IMR-90 (cell line): ENCODE measurements around the gene KCNQ1. TPM values are rescaled to one million over a fixed set of nuclear protein-coding genes. Genes with fewer than 3 reads are reported as not detected.

ENCODE experiments used
- ATAC-seq: fragments of 200-7000 bp; cut with Tn5 transposase; 2 replicates; pipeline ENCODE4 v1.9.1; 2020; ENCODE audit warnings: low read depth, mild to moderate bottlenecking, moderate library complexity
- BruUV-seq: library from RNA; stranded (reverse); fragments of 400-500 nt; replicated peaks from 2 replicates; lab custom pipeline; 2021; lab: Mats Ljungman, UMichigan
- CTCF ChIA-PET: fragments of 300-600 bp; formaldehyde crosslinking; extraction: SDS; loops from one replicate; lab custom pipeline; 2021; ENCODE audit warnings: antibody characterized with exemption; lab: Yijun Ruan, JAX
- POLR2A ChIA-PET: fragments of 300-600 bp; sonication (Branson Sonifier 250); formaldehyde crosslinking; loops from one replicate; lab custom pipeline; 2022; ENCODE audit warnings: antibody characterized with exemption; ENCODE audit not compliant: unreplicated experiment; lab: Charles Lee
- DNase-seq: peaks from one replicate; pipeline ENCODE4 v3.0.0; 2013
- H2AFZ ChIP-seq: replicated peaks from 2 replicates; pipeline ENCODE3; 2013; ENCODE audit warnings: low read length, mild to moderate bottlenecking; ENCODE audit not compliant: poor library complexity
- H2AK5ac ChIP-seq: 2 replicates; pipeline ENCODE4 v1.6.1; 2013; ENCODE audit warnings: low read depth, low read length, inconsistent platforms
- H2AK9ac ChIP-seq: replicated peaks from 2 replicates; pipeline ENCODE3; 2013; ENCODE audit warnings: mild to moderate bottlenecking, low read depth, low read length, moderate library complexity; ENCODE audit not compliant: poor library complexity
- H2BK120ac ChIP-seq: 2 replicates; pipeline ENCODE4 v1.6.1; 2013; ENCODE audit warnings: low read depth, low read length, inconsistent platforms
- H2BK15ac ChIP-seq: 3 replicates; pipeline ENCODE4 v1.6.1; 2013; ENCODE audit warnings: low read depth, low read length, inconsistent platforms
- H2BK20ac ChIP-seq: 2 replicates; pipeline ENCODE4 v1.6.1; 2013; ENCODE audit warnings: low read depth, mild to moderate bottlenecking, inconsistent platforms, low read length, moderate library complexity
- H2BK5ac ChIP-seq: 2 replicates; pipeline ENCODE4 v1.6.1; 2013; ENCODE audit warnings: mild to moderate bottlenecking, low read depth, low read length, inconsistent platforms; ENCODE audit not compliant: poor library complexity, severe bottlenecking
- H3K14ac ChIP-seq: replicated peaks from 2 replicates; pipeline ENCODE4 v1.6.1; 2013; ENCODE audit warnings: low read depth, low read length, inconsistent platforms
- H3K18ac ChIP-seq: 2 replicates; pipeline ENCODE4 v1.6.1; 2013; ENCODE audit warnings: low read depth, low read length, control low read depth
- H3K23ac ChIP-seq: 2 replicates; pipeline ENCODE4 v1.6.1; 2013; ENCODE audit warnings: low read depth, low read length, inconsistent platforms
- H3K27ac ChIP-seq: 2 replicates; pipeline ENCODE4 v1.5.1; 2013; ENCODE audit warnings: mild to moderate bottlenecking, control low read depth, low read length; ENCODE audit not compliant: insufficient read depth
- H3K27me3 ChIP-seq: 2 replicates; pipeline ENCODE4 v1.6.1; 2013; ENCODE audit warnings: low read length; ENCODE audit not compliant: control insufficient read depth, insufficient read depth
- H3K36me3 ChIP-seq: 2 replicates; pipeline ENCODE4 v1.6.1; 2013; ENCODE audit warnings: low read length, mixed read lengths; ENCODE audit not compliant: control insufficient read depth, insufficient read depth
- H3K4ac ChIP-seq: 2 replicates; pipeline ENCODE4 v1.6.1; 2013; ENCODE audit warnings: low read depth, low read length, inconsistent platforms
- H3K4me1 ChIP-seq: 2 replicates; pipeline ENCODE4 v1.6.1; 2013; ENCODE audit warnings: low read length, mixed read lengths; ENCODE audit not compliant: control insufficient read depth, insufficient read depth
- H3K4me2 ChIP-seq: 2 replicates; pipeline ENCODE4 v1.6.1; 2013; ENCODE audit warnings: low read depth, mild to moderate bottlenecking, control low read depth, low read length, moderate library complexity
- H3K4me3 ChIP-seq: 2 replicates; pipeline ENCODE4 v1.5.1; 2013; ENCODE audit warnings: low read depth, mild to moderate bottlenecking, control low read depth, low read length, moderate library complexity; ENCODE audit not compliant: insufficient read depth
- H3K56ac ChIP-seq: 2 replicates; pipeline ENCODE4 v1.6.1; 2013; ENCODE audit warnings: low read length, inconsistent platforms; ENCODE audit not compliant: insufficient read depth; ENCODE audit errors: extremely low read depth
- H3K79me1 ChIP-seq, 2 experiments: 2 replicates each; pipeline ENCODE4 v1.6.1; 2013; ENCODE audit warnings: low read length in 2 of 2, inconsistent platforms in 1 of 2, low read depth in 1 of 2
- H3K9ac ChIP-seq: 2 replicates; pipeline ENCODE4 v1.6.1; 2013; ENCODE audit warnings: low read depth, low read length, control low read depth
- H3K9me1 ChIP-seq: 2 replicates; pipeline ENCODE4 v1.6.1; 2013; ENCODE audit warnings: low read length, inconsistent platforms; ENCODE audit not compliant: insufficient read depth
- H3K9me3 ChIP-seq: 2 replicates; pipeline ENCODE4 v1.6.1; 2013; ENCODE audit warnings: low read length; ENCODE audit not compliant: control insufficient read depth, insufficient read depth
- H4K20me1 ChIP-seq: 2 replicates; pipeline ENCODE4 v1.6.1; 2013; ENCODE audit warnings: low read length, inconsistent platforms; ENCODE audit not compliant: insufficient read depth
- H4K5ac ChIP-seq: 2 replicates; pipeline ENCODE4 v1.6.1; 2013; ENCODE audit warnings: mild to moderate bottlenecking, low read depth, low read length, control low read depth
- H4K8ac ChIP-seq, 2 experiments: 2 replicates each; pipeline ENCODE4 v1.6.1; 2013; ENCODE audit warnings: low read depth in 2 of 2, low read length in 2 of 2, control low read depth in 1 of 2, inconsistent platforms in 1 of 2
- H4K91ac ChIP-seq: 2 replicates; pipeline ENCODE4 v1.6.1; 2013; ENCODE audit warnings: low read depth, low read length, inconsistent platforms; ENCODE audit not compliant: insufficient read depth
- BHLHE40 ChIP-seq: fragments of 150-350 bp; IDR thresholded peaks from 2 replicates; pipeline ENCODE4 v1.6.1; 2016; ENCODE audit warnings: mild to moderate bottlenecking, low read depth, low read length
- CEBPB ChIP-seq: IDR thresholded peaks from 2 replicates; pipeline ENCODE4 v1.6.1; 2012; ENCODE audit warnings: low read depth, low read length, improper control_type of control experiment
- CHD1 ChIP-seq: IDR thresholded peaks from 2 replicates; pipeline ENCODE4 v1.6.1; 2012; ENCODE audit warnings: low read depth, low read length, improper control_type of control experiment
- MAFK ChIP-seq: IDR thresholded peaks from 2 replicates; pipeline ENCODE4 v1.6.1; 2012; ENCODE audit warnings: low read depth, low read length, improper control_type of control experiment
- MXI1 ChIP-seq: IDR thresholded peaks from 2 replicates; pipeline ENCODE4 v1.6.1; 2012; ENCODE audit warnings: low read depth, mild to moderate bottlenecking, low read length, moderate library complexity, borderline replicate concordance
- NFE2L2 ChIP-seq: fragments of 150-350 bp; IDR thresholded peaks from 2 replicates; pipeline ENCODE4 v1.6.1; 2016; ENCODE audit warnings: low read depth, mild to moderate bottlenecking, low read length
- POLR2A ChIP-seq: IDR thresholded peaks from 2 replicates; pipeline ENCODE4 v1.6.1; 2012; ENCODE audit warnings: mild to moderate bottlenecking, low read depth, low read length
- RAD21 ChIP-seq: IDR thresholded peaks from 2 replicates; pipeline ENCODE4 v1.6.1; 2012; ENCODE audit warnings: low read length, improper control_type of control experiment
- RCOR1 ChIP-seq: IDR thresholded peaks from 2 replicates; pipeline ENCODE4 v1.6.1; 2012; ENCODE audit warnings: mild to moderate bottlenecking, low read length, improper control_type of control experiment; ENCODE audit not compliant: insufficient replicate concordance
- WGBS, 2 experiments: methylation state at CpG; one replicate each; pipeline versions ENCODE4 v1.1.5 to v1.1.7; 2013; ENCODE audit warnings: missing lambda C conversion rate in 2 of 2; ENCODE audit not compliant: insufficient read length in 1 of 2; ENCODE audit errors: extremely low coverage in 2 of 2; 5-methylcytosine and 5-hydroxymethylcytosine counted together
- dilution Hi-C: fragments of 300-500 bp; cut with HindIII; formaldehyde crosslinking; loops from one replicate; pipeline ENCODE4 v1.14.3; 2018; ENCODE audit warnings: low sequenced_read_pairs; ENCODE audit not compliant: unreplicated experiment
- in situ Hi-C: fragments of 300-500 bp; cut with MboI; formaldehyde crosslinking; loops from 3 replicates; pipeline ENCODE4 v1.14.3; 2019; ENCODE audit warnings: low sequenced_read_pairs, inconsistent platforms, mixed read lengths
- intact Hi-C: fragments of 100-400 bp; cut with micrococcal nuclease; formaldehyde crosslinking; loops from 2 replicates; pipeline ENCODE4 v1.10.0; 2022
- polyA plus RNA-seq, 3 experiments: library from polyadenylated mRNA; depleted of rRNA; stranded (reverse); fragments of >200 nt; gene quantifications; 2 replicates each; pipeline ENCODE4 v1.2.3, GENCODE V29; 2012; ENCODE audit warnings: low replicate concordance in 1 of 3
- total RNA-seq: library from RNA; depleted of rRNA; stranded (reverse); fragments of >200 nt; gene quantifications from 2 replicates; pipeline ENCODE4 v1.2.3, GENCODE V29; 2012
- TF ChIP-seq, protein P1 (sequence below): fragments of 150-350 bp; IDR thresholded peaks from 2 replicates; pipeline ENCODE4 v1.6.1; 2016; ENCODE audit warnings: low read depth, mild to moderate bottlenecking, low read length, moderate library complexity, borderline replicate concordance
- TF ChIP-seq, protein P2 (sequence below): fragments of 150-350 bp; IDR thresholded peaks from 2 replicates; pipeline ENCODE4 v1.6.1; 2017; ENCODE audit warnings: mild to moderate bottlenecking, antibody characterized with exemption, low read length, low read depth

Gene KCNQ1
- total and polyA plus RNA-seq, 2 of the 4 experiments (the other 2 are of a cell fraction): 0.07 TPM; not detected in 1

DNA sequence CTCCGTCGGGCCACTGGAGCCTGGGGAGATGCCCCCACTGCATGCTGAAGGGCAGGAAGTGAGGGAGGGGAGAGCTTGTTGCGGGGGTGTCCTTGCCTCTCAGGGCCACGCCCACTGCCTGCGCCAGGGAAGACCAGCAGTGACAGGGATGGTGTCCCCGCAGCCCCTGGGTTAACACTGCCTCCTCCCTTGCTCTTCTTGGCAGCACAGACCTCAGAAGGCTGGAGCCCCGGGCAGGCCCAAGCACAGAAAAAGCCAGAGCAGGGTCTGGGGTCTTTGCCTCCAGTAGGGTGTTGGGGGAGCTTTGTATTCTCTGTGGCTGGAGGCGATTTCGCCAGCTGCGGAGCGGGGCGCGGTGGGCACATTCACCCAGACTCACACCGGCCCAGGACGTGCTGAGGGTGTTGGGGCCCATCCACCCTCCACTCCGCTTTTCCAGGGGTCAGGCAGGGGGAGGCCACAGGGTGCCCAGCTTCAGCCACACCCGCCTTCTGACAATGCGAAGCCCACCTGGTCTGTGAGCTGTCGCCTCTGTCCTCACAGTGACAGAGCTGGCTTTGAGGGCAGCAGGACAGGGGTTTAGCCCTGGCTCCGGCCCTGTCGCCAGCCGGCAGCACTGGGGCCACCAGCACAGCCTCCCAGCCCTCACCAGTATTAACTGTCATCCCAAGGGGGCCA lies 357.0 kb downstream of the KCNQ1 start:
- BruUV-seq: no TSS peak
- Histone ChIP-seq H4K5ac (no peak overlapping the region), H3K79me1 (no peaks in the 10 kb centered on the region), H2BK5ac (no peak overlapping the region), H4K20me1 (no peaks in the 10 kb centered on the region; the same call in 1 of the 2 replicates), H2BK20ac (no peak overlapping the region), H3K27me3 (peaks cover 32% of the 10 kb centered on the region), H3K14ac (no peak overlapping the region), H3K4me1 (no peaks in the 10 kb centered on the region), H3K9me3 (peaks cover 9% of the 10 kb centered on the region), H2BK15ac (no peak overlapping the region), H3K9me1 (peaks cover 3% of the 10 kb centered on the region; the same call in 1 of the 2 replicates), H3K9ac (no peak overlapping the region), H3K4me3 (no peak overlapping the region), H2AFZ (no peak overlapping the region), H2AK5ac (no peak overlapping the region), H3K18ac (no peak overlapping the region), H3K56ac (no peak overlapping the region), H4K91ac (no peak overlapping the region), H3K4me2 (no peak overlapping the region), H2AK9ac (no peak overlapping the region), H3K4ac (no peak overlapping the region), H2BK120ac (no peak overlapping the region), H4K8ac (no peak overlapping the region), H3K23ac (no peak overlapping the region), H3K27ac (no peak overlapping the region), H3K36me3 (no peaks in the 10 kb centered on the region)
- ATAC-seq (no peak), DNase-seq (no peak)
- WGBS, 2 experiments: 92% methylated on average over 2 of the region's 22 CpGs; no CpG with 5 or more reads in 1 of the 2 experiments
- POLR2A ChIA-PET: no interaction called here
- CTCF ChIA-PET: no interaction called here
- dilution Hi-C loops: no loop called here
- TF ChIP-seq CHD1 (no peak), RAD21 (no peak), MXI1 (no peak), POLR2A (no peak), MAFK (no peak), RCOR1 (no peak), CEBPB (no peak), BHLHE40 (no peak), NFE2L2 (no peak)
- TF ChIP-seq, protein P1, sequence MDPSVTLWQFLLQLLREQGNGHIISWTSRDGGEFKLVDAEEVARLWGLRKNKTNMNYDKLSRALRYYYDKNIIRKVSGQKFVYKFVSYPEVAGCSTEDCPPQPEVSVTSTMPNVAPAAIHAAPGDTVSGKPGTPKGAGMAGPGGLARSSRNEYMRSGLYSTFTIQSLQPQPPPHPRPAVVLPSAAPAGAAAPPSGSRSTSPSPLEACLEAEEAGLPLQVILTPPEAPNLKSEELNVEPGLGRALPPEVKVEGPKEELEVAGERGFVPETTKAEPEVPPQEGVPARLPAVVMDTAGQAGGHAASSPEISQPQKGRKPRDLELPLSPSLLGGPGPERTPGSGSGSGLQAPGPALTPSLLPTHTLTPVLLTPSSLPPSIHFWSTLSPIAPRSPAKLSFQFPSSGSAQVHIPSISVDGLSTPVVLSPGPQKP: no peak
- TF ChIP-seq, protein P2, sequence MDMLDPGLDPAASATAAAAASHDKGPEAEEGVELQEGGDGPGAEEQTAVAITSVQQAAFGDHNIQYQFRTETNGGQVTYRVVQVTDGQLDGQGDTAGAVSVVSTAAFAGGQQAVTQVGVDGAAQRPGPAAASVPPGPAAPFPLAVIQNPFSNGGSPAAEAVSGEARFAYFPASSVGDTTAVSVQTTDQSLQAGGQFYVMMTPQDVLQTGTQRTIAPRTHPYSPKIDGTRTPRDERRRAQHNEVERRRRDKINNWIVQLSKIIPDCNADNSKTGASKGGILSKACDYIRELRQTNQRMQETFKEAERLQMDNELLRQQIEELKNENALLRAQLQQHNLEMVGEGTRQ: no peak
- in situ Hi-C loops: no loop called here
- intact Hi-C loops: no loop called here
